HepG2 (cell line): ENCODE results near the gene RAPGEF2. TPM values are rescaled to one million over a fixed set of nuclear protein-coding genes. Genes with fewer than 3 reads are reported as not detected.

Experiments
- ATAC-seq: fragments of 200-7000 bp; cut with Tn5 transposase; 3 replicates; pipeline ENCODE4 v1.9.1; 2020; ENCODE audit warnings: mild to moderate bottlenecking, moderate library complexity
- BruUV-seq: library from RNA; stranded (reverse); fragments of 400-500 nt; replicated peaks from 2 replicates; lab custom pipeline; 2021; lab: Mats Ljungman, UMichigan
- CTCF ChIA-PET: fragments of 300-600 bp; formaldehyde crosslinking; extraction: SDS; loops from one replicate; lab custom pipeline; 2021; ENCODE audit warnings: low total read pairs, inconsistent platforms, low intra/inter-chr PET ratio; lab: Yijun Ruan, JAX
- POLR2A ChIA-PET: fragments of 350-600 bp; sonication (Branson Sonifier 250); formaldehyde crosslinking; loops from one replicate; lab custom pipeline; 2020; ENCODE audit warnings: antibody characterized with exemption, inconsistent platforms; lab: Yijun Ruan, JAX
- DNase-seq: peaks from one replicate; pipeline ENCODE4 v3.0.0-alpha.2; 2015; ENCODE audit warnings: low spot score
- FAIRE-seq: peaks from 3 replicates; lab custom pipeline; 2011; peaks lifted over from hg19 to GRCh38; lab: Jason Lieb, UNC
- H2AFZ ChIP-seq: one replicate; pipeline ENCODE4 v1.6.1; 2011; ENCODE audit warnings: low read length, inconsistent platforms
- H3K27ac ChIP-seq: fragments of 300-600 bp; 3 replicates; pipeline ENCODE4 v1.8.0; 2011; ENCODE audit warnings: mixed run types, mild to moderate bottlenecking, mixed read lengths, low read length, inconsistent platforms; ENCODE audit not compliant: insufficient read depth; ENCODE audit errors: extremely low read length
- H3K27me3 ChIP-seq, 2 experiments: fragments of 200-600 bp in 1 of 2; 2 replicates in 1 of 2; 3 replicates in 1 of 2; pipeline versions ENCODE4 v1.6.0 to v1.8.0; 2011; ENCODE audit warnings: low read length in 2 of 2, mild to moderate bottlenecking in 2 of 2, moderate library complexity in 2 of 2, inconsistent platforms in 1 of 2; ENCODE audit not compliant: insufficient read depth in 2 of 2, control insufficient read depth in 1 of 2
- H3K36me3 ChIP-seq, 2 experiments: fragments of 200-600 bp in 1 of 2; replicated peaks in 1 of 2; 2 replicates in 1 of 2; 3 replicates in 1 of 2; pipeline versions ENCODE4 v1.5.1 to v1.8.0; 2011; ENCODE audit warnings: low read length in 2 of 2, inconsistent platforms in 1 of 2; ENCODE audit not compliant: insufficient read depth in 2 of 2, control insufficient read depth in 1 of 2
- H3K4me1 ChIP-seq: 2 replicates; pipeline ENCODE4 v1.5.1; 2012; ENCODE audit warnings: low read length, inconsistent platforms; ENCODE audit not compliant: insufficient read depth
- H3K4me2 ChIP-seq: 2 replicates; pipeline ENCODE4 v1.6.0; 2011; ENCODE audit warnings: low read depth, low read length, inconsistent platforms
- H3K4me3 ChIP-seq, 3 experiments: fragments of 200-600 bp in 1 of 3; sonication (generic), shearing (Covaris generic) in 1 of 3; replicated peaks in 1 of 3; 2 replicates each; pipeline ENCODE4 v1.5.1; 2011 to 2016; ENCODE audit warnings: low read length in 3 of 3, inconsistent platforms in 2 of 3, low read depth in 2 of 3, mild to moderate bottlenecking in 2 of 3, control low read depth in 1 of 3, mixed read lengths in 1 of 3; ENCODE audit not compliant: insufficient read depth in 1 of 3
- H3K79me2 ChIP-seq: one replicate; pipeline ENCODE4 v1.6.1; 2011; ENCODE audit warnings: low read length, inconsistent platforms; ENCODE audit not compliant: insufficient read depth
- H3K9ac ChIP-seq: 2 replicates; pipeline ENCODE4 v1.6.0; 2011; ENCODE audit warnings: mild to moderate bottlenecking, low read depth, low read length, inconsistent platforms; ENCODE audit not compliant: insufficient read depth
- H3K9me3 ChIP-seq: 2 replicates; pipeline ENCODE4 v1.5.1; 2012; ENCODE audit warnings: mild to moderate bottlenecking, low read length
- H4K20me1 ChIP-seq: 2 replicates; pipeline ENCODE4 v1.6.0; 2011; ENCODE audit warnings: inconsistent platforms, mild to moderate bottlenecking, low read length, moderate library complexity; ENCODE audit not compliant: insufficient read depth
- CENPX ChIP-seq: sonication (generic); formaldehyde crosslinking; IDR thresholded peaks from 2 replicates; pipeline ENCODE4 v1.9.0; 2021; ENCODE audit warnings: mild to moderate bottlenecking, missing genetic modification reagents, moderate library complexity
- CHCHD3 ChIP-seq: sonication (generic); formaldehyde crosslinking; IDR thresholded peaks from 2 replicates; pipeline ENCODE4 v1.8.0; 2022; ENCODE audit warnings: mild to moderate bottlenecking, missing genetic modification reagents, moderate library complexity
- FLYWCH1 ChIP-seq: sonication (generic); formaldehyde crosslinking; IDR thresholded peaks from 2 replicates; pipeline ENCODE4 v1.8.1; 2023; ENCODE audit warnings: mild to moderate bottlenecking, missing genetic modification reagents
- GFI1 ChIP-seq: sonication (generic); formaldehyde crosslinking; IDR thresholded peaks from 2 replicates; pipeline ENCODE4 v1.5.0; 2020; ENCODE audit warnings: missing genetic modification reagents, mild to moderate bottlenecking, borderline replicate concordance
- HNRNPL ChIP-seq: fragments of 200-400 bp; formaldehyde crosslinking; IDR thresholded peaks from 2 replicates; pipeline ENCODE4 v1.6.1; 2017; ENCODE audit warnings: mild to moderate bottlenecking, low read depth, low read length
- KDM5A ChIP-seq: fragments of 200-600 bp; sonication (generic); IDR thresholded peaks from 2 replicates; pipeline ENCODE4 v1.7.0; 2018; ENCODE audit warnings: antibody characterized with exemption, mild to moderate bottlenecking, low read length, borderline replicate concordance
- KLF13 ChIP-seq: sonication (generic); formaldehyde crosslinking; IDR thresholded peaks from 2 replicates; pipeline ENCODE4 v1.4.0; 2020; ENCODE audit warnings: mild to moderate bottlenecking, missing genetic modification reagents
- KLF16 ChIP-seq, 2 experiments: sonication (generic) in 1 of 2; formaldehyde crosslinking in 1 of 2; IDR thresholded peaks; 2 replicates each; pipeline versions ENCODE4 v1.6.1 to v1.8.0; 2016 to 2023; ENCODE audit warnings: missing genetic modification reagents in 2 of 2, missing compliant biosample characterization in 1 of 2
- NFKBIZ ChIP-seq: IDR thresholded peaks from 2 replicates; pipeline ENCODE4 v1.6.1; 2018; ENCODE audit warnings: missing genetic modification reagents, missing compliant biosample characterization
- PHB2 ChIP-seq: fragments of 450-650 bp; IDR thresholded peaks from 2 replicates; pipeline ENCODE4 v1.6.1; 2018; ENCODE audit not compliant: partially characterized antibody
- RARG ChIP-seq: sonication (generic); formaldehyde crosslinking; IDR thresholded peaks from 2 replicates; pipeline ENCODE4 v1.4.0; 2020; ENCODE audit warnings: low read depth, mild to moderate bottlenecking, missing genetic modification reagents
- ZNF24 ChIP-seq: fragments of 450-650 bp; IDR thresholded peaks from 2 replicates; pipeline ENCODE4 v1.6.1; 2017; ENCODE audit warnings: antibody characterized with exemption, mild to moderate bottlenecking
- ZNF263 ChIP-seq: sonication (generic); formaldehyde crosslinking; IDR thresholded peaks from 2 replicates; pipeline ENCODE4 v1.4.0; 2020; ENCODE audit warnings: missing genetic modification reagents
- ZNF335 ChIP-seq: sonication (generic); formaldehyde crosslinking; IDR thresholded peaks from 2 replicates; pipeline ENCODE4 v1.4.0; 2020; ENCODE audit warnings: missing genetic modification reagents
- ZNF780A ChIP-seq: sonication (generic); formaldehyde crosslinking; IDR thresholded peaks from 2 replicates; pipeline ENCODE4 v1.8.0; 2022; ENCODE audit warnings: mild to moderate bottlenecking, missing genetic modification reagents, moderate library complexity
- ZSCAN29 ChIP-seq: sonication (generic); formaldehyde crosslinking; conservative IDR thresholded peaks from 2 replicates; pipeline ENCODE4 v1.4.0; 2020; ENCODE audit warnings: mild to moderate bottlenecking, missing genetic modification reagents
- WGBS: methylation state at CpG from one replicate; pipeline ENCODE4 v1.1.6; 2017; ENCODE audit warnings: low lambda C conversion rate; 5-methylcytosine and 5-hydroxymethylcytosine counted together
- in situ Hi-C: cut with HindIII; loops from 2 replicates; pipeline ENCODE4 v1.10.0; 2017; ENCODE audit warnings: low pct_unique_long_range_greater_than_20kb; ENCODE audit not compliant: extremely low pct_ligation_motif_present
- intact Hi-C: fragments of 100-400 bp; cut with micrococcal nuclease; formaldehyde crosslinking; loops from one replicate; pipeline ENCODE4 v1.10.0; 2022; ENCODE audit not compliant: unreplicated experiment
- polyA plus RNA-seq, 8 experiments: library from polyadenylated mRNA; depleted of rRNA in 3 of 8; stranded (reverse) in 7 of 8; unstranded in 1 of 8; fragments of >200 nt; fragmentation: Illumina TruSeq in 4 of 8; extraction: Trizol in 4 of 8; gene quantifications; 2 replicates each; pipeline versions ENCODE4 v1.2.1 to v1.2.3, GENCODE V29; 2011 to 2016; ENCODE audit warnings: low read depth in 4 of 8, missing spikeins in 1 of 8, mixed read lengths in 1 of 8; ENCODE audit not compliant: insufficient read depth in 1 of 8
- total RNA-seq, 5 experiments: library from RNA; depleted of rRNA; stranded (reverse); fragments of >200 nt; fragmentation: Illumina TruSeq; extraction: Trizol; gene quantifications; 2 replicates each; pipeline ENCODE4 v1.2.3, GENCODE V29; 2016; ENCODE audit warnings: low read depth in 1 of 5
- TF ChIP-seq, protein P1 (sequence below): sonication (generic); formaldehyde crosslinking; IDR thresholded peaks from 2 replicates; pipeline ENCODE4 v1.5.0; 2020; ENCODE audit warnings: mild to moderate bottlenecking, missing genetic modification reagents
- TF ChIP-seq, protein P2 (sequence below): sonication (generic); formaldehyde crosslinking; IDR thresholded peaks from 2 replicates; pipeline ENCODE4 v1.4.0; 2020; ENCODE audit warnings: missing genetic modification reagents

RAPGEF2 gene
- total and polyA plus RNA-seq, 2 of the 13 experiments (the other 11 are each of a cell fraction or from before 2014, with no cell fraction given): 19.2 to 23.0 TPM

DNA sequence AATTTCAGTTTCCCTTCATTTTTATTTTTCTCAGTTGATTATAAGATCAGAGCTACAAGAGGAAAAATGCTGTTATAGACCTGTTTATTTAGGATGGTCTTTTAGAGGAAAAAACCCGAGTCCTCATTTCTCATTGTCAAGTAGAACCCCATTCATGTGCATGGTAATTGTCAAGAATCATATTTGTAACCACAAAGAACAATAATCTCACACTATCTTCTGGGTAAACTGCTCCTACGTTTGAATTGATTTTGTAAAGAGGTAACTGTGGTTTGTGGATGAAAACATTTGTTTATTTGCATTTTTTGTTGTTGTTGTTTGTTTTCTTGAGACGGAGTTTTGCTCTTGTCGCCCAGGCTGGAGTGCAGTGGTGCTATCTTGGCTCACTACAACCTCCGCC lies 23.8 kb downstream of the RAPGEF2 start:
- CTCF ChIA-PET: no interaction called here
- no peak overlapping the region for H3K9ac ChIP-seq
- in situ Hi-C loops (no loop called here), intact Hi-C loops (no loop called here)
- DNase-seq: no peak
- peaks cover 27% of the 10 kb centered on the region for H3K4me1 ChIP-seq
- TF ChIP-seq ZNF335 (CRISPR knock-in tag) (no peak), KDM5A (no peak), KLF13 (CRISPR knock-in tag) (no peak), CHCHD3 (CRISPR knock-in tag) (no peak), KLF16 (CRISPR knock-in tag; IDR thresholded peaks at IDR 0.05) (no peak), GFI1 (CRISPR knock-in tag) (no peak), RARG (CRISPR knock-in tag) (no peak), CENPX (CRISPR knock-in tag) (no peak), HNRNPL (no peak), ZNF24 (no peak), ZSCAN29 (CRISPR knock-in tag) (no peak), FLYWCH1 (CRISPR knock-in tag) (no peak), NFKBIZ (CRISPR knock-in tag) (no peak), PHB2 (no peak), ZNF263 (CRISPR knock-in tag) (no peak), ZNF780A (CRISPR knock-in tag) (no peak)
- TF ChIP-seq, protein P1, sequence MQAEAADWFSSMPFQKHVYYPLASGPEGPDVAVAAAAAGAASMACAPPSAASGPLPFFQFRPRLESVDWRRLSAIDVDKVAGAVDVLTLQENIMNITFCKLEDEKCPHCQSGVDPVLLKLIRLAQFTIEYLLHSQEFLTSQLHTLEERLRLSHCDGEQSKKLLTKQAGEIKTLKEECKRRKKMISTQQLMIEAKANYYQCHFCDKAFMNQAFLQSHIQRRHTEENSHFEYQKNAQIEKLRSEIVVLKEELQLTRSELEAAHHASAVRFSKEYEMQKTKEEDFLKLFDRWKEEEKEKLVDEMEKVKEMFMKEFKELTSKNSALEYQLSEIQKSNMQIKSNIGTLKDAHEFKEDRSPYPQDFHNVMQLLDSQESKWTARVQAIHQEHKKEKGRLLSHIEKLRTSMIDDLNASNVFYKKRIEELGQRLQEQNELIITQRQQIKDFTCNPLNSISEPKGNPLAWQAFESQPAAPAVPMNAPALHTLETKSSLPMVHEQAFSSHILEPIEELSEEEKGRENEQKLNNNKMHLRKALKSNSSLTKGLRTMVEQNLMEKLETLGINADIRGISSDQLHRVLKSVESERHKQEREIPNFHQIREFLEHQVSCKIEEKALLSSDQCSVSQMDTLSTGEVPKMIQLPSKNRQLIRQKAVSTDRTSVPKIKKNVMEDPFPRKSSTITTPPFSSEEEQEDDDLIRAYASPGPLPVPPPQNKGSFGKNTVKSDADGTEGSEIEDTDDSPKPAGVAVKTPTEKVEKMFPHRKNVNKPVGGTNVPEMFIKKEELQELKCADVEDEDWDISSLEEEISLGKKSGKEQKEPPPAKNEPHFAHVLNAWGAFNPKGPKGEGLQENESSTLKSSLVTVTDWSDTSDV (CRISPR knock-in tag): no peak
- TF ChIP-seq, protein P2, sequence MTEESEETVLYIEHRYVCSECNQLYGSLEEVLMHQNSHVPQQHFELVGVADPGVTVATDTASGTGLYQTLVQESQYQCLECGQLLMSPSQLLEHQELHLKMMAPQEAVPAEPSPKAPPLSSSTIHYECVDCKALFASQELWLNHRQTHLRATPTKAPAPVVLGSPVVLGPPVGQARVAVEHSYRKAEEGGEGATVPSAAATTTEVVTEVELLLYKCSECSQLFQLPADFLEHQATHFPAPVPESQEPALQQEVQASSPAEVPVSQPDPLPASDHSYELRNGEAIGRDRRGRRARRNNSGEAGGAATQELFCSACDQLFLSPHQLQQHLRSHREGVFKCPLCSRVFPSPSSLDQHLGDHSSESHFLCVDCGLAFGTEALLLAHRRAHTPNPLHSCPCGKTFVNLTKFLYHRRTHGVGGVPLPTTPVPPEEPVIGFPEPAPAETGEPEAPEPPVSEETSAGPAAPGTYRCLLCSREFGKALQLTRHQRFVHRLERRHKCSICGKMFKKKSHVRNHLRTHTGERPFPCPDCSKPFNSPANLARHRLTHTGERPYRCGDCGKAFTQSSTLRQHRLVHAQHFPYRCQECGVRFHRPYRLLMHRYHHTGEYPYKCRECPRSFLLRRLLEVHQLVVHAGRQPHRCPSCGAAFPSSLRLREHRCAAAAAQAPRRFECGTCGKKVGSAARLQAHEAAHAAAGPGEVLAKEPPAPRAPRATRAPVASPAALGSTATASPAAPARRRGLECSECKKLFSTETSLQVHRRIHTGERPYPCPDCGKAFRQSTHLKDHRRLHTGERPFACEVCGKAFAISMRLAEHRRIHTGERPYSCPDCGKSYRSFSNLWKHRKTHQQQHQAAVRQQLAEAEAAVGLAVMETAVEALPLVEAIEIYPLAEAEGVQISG (CRISPR knock-in tag): no peak
- BruUV-seq: no TSS peak
- H3K4me3 ChIP-seq: no peak overlapping the region
- H3K27me3 ChIP-seq: no peaks in the 10 kb centered on the region
- no peaks in the 10 kb centered on the region for H3K9me3 ChIP-seq
- FAIRE-seq: no peak
- ATAC-seq: no peak
- H4K20me1 ChIP-seq: no peaks in the 10 kb centered on the region; the same call in 1 of the 2 replicates
- H3K79me2 ChIP-seq: peaks cover 29% of the 10 kb centered on the region
- H3K27ac ChIP-seq: no peak overlapping the region
- no peaks in the 10 kb centered on the region for H3K36me3 ChIP-seq
- 98% methylated on average over 5 of the region's 5 CpGs for WGBS
- POLR2A ChIA-PET: no interaction called here
- H3K4me2 ChIP-seq: no peak overlapping the region
- no peak overlapping the region for H2AFZ ChIP-seq
